H9 (cell line): ENCODE measurements around the gene CACNA1I. TPM values are rescaled to one million over a fixed set of nuclear protein-coding genes. Genes with fewer than 3 reads are reported as not detected.

ENCODE experiments used
- DNase-seq: peaks from one replicate; pipeline ENCODE4 v3.0.0-alpha.2; 2017
- H2AFZ ChIP-seq: one replicate; pipeline ENCODE4 v1.6.1; 2013; ENCODE audit warnings: mild to moderate bottlenecking, low read length, control low read depth, moderate library complexity
- H2AK5ac ChIP-seq: 2 replicates; pipeline ENCODE4 v1.6.1; 2013; ENCODE audit warnings: low read length, control low read depth, mixed read lengths; ENCODE audit not compliant: insufficient read length
- H2BK120ac ChIP-seq: one replicate; pipeline ENCODE4 v1.6.1; 2013; ENCODE audit warnings: low read depth, mild to moderate bottlenecking, low read length, control low read depth, inconsistent platforms; ENCODE audit not compliant: poor library complexity, severe bottlenecking
- H2BK12ac ChIP-seq: 2 replicates; pipeline ENCODE4 v1.6.1; 2013; ENCODE audit warnings: low read length, control low read depth, mixed read lengths, low read depth; ENCODE audit not compliant: insufficient read length
- H2BK15ac ChIP-seq: 2 replicates; pipeline ENCODE4 v1.6.1; 2013; ENCODE audit warnings: low read depth, low read length, control low read depth
- H2BK20ac ChIP-seq: one replicate; pipeline ENCODE4 v1.6.1; 2013; ENCODE audit warnings: low read depth, mild to moderate bottlenecking, low read length, control low read depth, inconsistent platforms; ENCODE audit not compliant: poor library complexity, severe bottlenecking
- H2BK5ac ChIP-seq: 2 replicates; pipeline ENCODE4 v1.6.1; 2013; ENCODE audit warnings: low read length, control low read depth, mixed read lengths; ENCODE audit not compliant: insufficient read length
- H3K14ac ChIP-seq: 2 replicates; pipeline ENCODE4 v1.6.1; 2013; ENCODE audit warnings: low read length, control low read depth; ENCODE audit not compliant: insufficient read depth
- H3K18ac ChIP-seq: 2 replicates; pipeline ENCODE4 v1.6.1; 2013; ENCODE audit warnings: low read depth, mild to moderate bottlenecking, mixed read lengths, low read length, control low read depth; ENCODE audit not compliant: insufficient read length
- H3K23ac ChIP-seq: 2 replicates; pipeline ENCODE4 v1.6.1; 2013; ENCODE audit warnings: low read length, control low read depth, mixed read lengths, low read depth; ENCODE audit not compliant: insufficient read length
- H3K23me2 ChIP-seq: 2 replicates; pipeline ENCODE4 v1.6.1; 2013; ENCODE audit warnings: low read depth, mild to moderate bottlenecking, mixed read lengths, low read length, control low read depth; ENCODE audit not compliant: insufficient read length, poor library complexity, severe bottlenecking
- H3K27ac ChIP-seq: 2 replicates; pipeline ENCODE4 v1.5.1; 2013; ENCODE audit warnings: low read length, control low read depth, mixed read lengths, low read depth; ENCODE audit not compliant: insufficient read length
- H3K27me3 ChIP-seq: 2 replicates; pipeline ENCODE4 v1.6.1; 2013; ENCODE audit warnings: low read length, control low read depth, inconsistent platforms; ENCODE audit not compliant: insufficient read depth
- H3K4ac ChIP-seq: 2 replicates; pipeline ENCODE4 v1.6.1; 2013; ENCODE audit warnings: low read depth, mild to moderate bottlenecking, control low read depth, inconsistent platforms, low read length, moderate library complexity
- H3K4me1 ChIP-seq: 2 replicates; pipeline ENCODE4 v1.6.1; 2013; ENCODE audit warnings: low read length, control low read depth, inconsistent platforms; ENCODE audit not compliant: insufficient read depth
- H3K4me2 ChIP-seq: 2 replicates; pipeline ENCODE4 v1.6.1; 2013; ENCODE audit warnings: low read length, control low read depth, mixed read lengths; ENCODE audit not compliant: insufficient read length, insufficient read depth
- H3K56ac ChIP-seq: 2 replicates; pipeline ENCODE4 v1.6.1; 2013; ENCODE audit warnings: low read depth, mild to moderate bottlenecking, mixed read lengths, low read length, control low read depth; ENCODE audit not compliant: insufficient read length
- H3K79me1 ChIP-seq: 2 replicates; pipeline ENCODE4 v1.6.1; 2013; ENCODE audit warnings: low read depth, mild to moderate bottlenecking, moderate library complexity, low read length, control low read depth, inconsistent platforms; ENCODE audit not compliant: insufficient read depth, poor library complexity, severe bottlenecking
- H3K79me2 ChIP-seq: 2 replicates; pipeline ENCODE4 v1.6.1; 2013; ENCODE audit warnings: low read length, control low read depth, inconsistent platforms; ENCODE audit not compliant: insufficient read depth
- H3K9ac ChIP-seq: 2 replicates; pipeline ENCODE4 v1.6.1; 2013; ENCODE audit warnings: low read length, control low read depth, mixed read lengths; ENCODE audit not compliant: insufficient read length; ENCODE audit errors: extremely low read depth
- H3K9me3 ChIP-seq: one replicate; pipeline ENCODE4 v1.6.1; 2013; ENCODE audit warnings: low read depth, low read length, inconsistent platforms; ENCODE audit not compliant: control insufficient read depth
- H3T11ph ChIP-seq: one replicate; pipeline ENCODE4 v1.6.1; 2013; ENCODE audit warnings: mild to moderate bottlenecking, low read length, control low read depth, inconsistent platforms
- H4K20me1 ChIP-seq: one replicate; pipeline ENCODE4 v1.6.1; 2013; ENCODE audit not compliant: control insufficient read depth, insufficient read length, insufficient read depth
- H4K5ac ChIP-seq: 2 replicates; pipeline ENCODE4 v1.6.1; 2013; ENCODE audit warnings: low read depth, mild to moderate bottlenecking, mixed read lengths, low read length, control low read depth; ENCODE audit not compliant: insufficient read length
- H4K8ac ChIP-seq: replicated peaks from 2 replicates; pipeline ENCODE4 v1.6.1; 2013; ENCODE audit warnings: low read length, control low read depth, mixed read lengths, low read depth; ENCODE audit not compliant: insufficient read length
- H4K91ac ChIP-seq: 2 replicates; pipeline ENCODE4 v1.6.1; 2013; ENCODE audit warnings: low read depth, mild to moderate bottlenecking, moderate library complexity, mixed read lengths, low read length, control low read depth; ENCODE audit not compliant: insufficient read length
- H3K27ac Mint-ChIP-seq, 3 experiments: 2 replicates in 2 of 3; 3 replicates in 1 of 3; pipeline ENCODE4 v1.8.0; 2020 to 2021; ENCODE audit warnings: mixed read lengths in 3 of 3, mild to moderate bottlenecking in 1 of 3, moderate library complexity in 1 of 3
- H3K27me3 Mint-ChIP-seq: 2 replicates; pipeline ENCODE4 v1.8.0; 2021; ENCODE audit warnings: low read depth, mild to moderate bottlenecking, moderate library complexity, mixed read lengths
- H3K36me3 Mint-ChIP-seq, 3 experiments: 2 replicates in 2 of 3; 3 replicates in 1 of 3; pipeline ENCODE4 v1.8.0; 2020 to 2021; ENCODE audit warnings: low read depth in 3 of 3, mixed read lengths in 3 of 3; ENCODE audit not compliant: insufficient read depth in 1 of 3
- H3K4me1 Mint-ChIP-seq, 2 experiments: 2 replicates each; pipeline ENCODE4 v1.8.0; 2020; ENCODE audit warnings: mixed read lengths in 2 of 2
- H3K4me3 Mint-ChIP-seq, 2 experiments: 2 replicates in 1 of 2; 3 replicates in 1 of 2; pipeline ENCODE4 v1.8.0; 2020 to 2021; ENCODE audit warnings: mild to moderate bottlenecking in 2 of 2, mixed read lengths in 2 of 2, moderate library complexity in 1 of 2
- H3K9me3 Mint-ChIP-seq, 2 experiments: 2 replicates in 1 of 2; 3 replicates in 1 of 2; pipeline ENCODE4 v1.8.0; 2020; ENCODE audit warnings: mild to moderate bottlenecking in 2 of 2, mixed read lengths in 2 of 2, moderate library complexity in 1 of 2
- WGBS: extraction: QIAGEN DNeasy Blood & Tissue Kit; methylation state at CpG from one replicate; pipeline ENCODE4 v1.1.7; 2013; ENCODE audit warnings: missing lambda C conversion rate, low lambda C conversion rate, mixed read lengths; ENCODE audit not compliant: insufficient read length; ENCODE audit errors: extremely low coverage; 5-methylcytosine and 5-hydroxymethylcytosine counted together
- total RNA-seq: library from RNA; stranded (reverse); gene quantifications from 2 replicates; pipeline ENCODE4 v1.2.1, GENCODE V29; 2021
- TF ChIP-seq, protein P1 (sequence below): fragments of 200-600 bp; sonication (generic); conservative IDR thresholded peaks from 3 replicates; pipeline ENCODE4 v1.8.0; 2021; ENCODE audit warnings: antibody characterized with exemption, mild to moderate bottlenecking

The CACNA1I gene
- total RNA-seq, 1 experiment from 2014 or later, result 0.50 TPM

DNA sequence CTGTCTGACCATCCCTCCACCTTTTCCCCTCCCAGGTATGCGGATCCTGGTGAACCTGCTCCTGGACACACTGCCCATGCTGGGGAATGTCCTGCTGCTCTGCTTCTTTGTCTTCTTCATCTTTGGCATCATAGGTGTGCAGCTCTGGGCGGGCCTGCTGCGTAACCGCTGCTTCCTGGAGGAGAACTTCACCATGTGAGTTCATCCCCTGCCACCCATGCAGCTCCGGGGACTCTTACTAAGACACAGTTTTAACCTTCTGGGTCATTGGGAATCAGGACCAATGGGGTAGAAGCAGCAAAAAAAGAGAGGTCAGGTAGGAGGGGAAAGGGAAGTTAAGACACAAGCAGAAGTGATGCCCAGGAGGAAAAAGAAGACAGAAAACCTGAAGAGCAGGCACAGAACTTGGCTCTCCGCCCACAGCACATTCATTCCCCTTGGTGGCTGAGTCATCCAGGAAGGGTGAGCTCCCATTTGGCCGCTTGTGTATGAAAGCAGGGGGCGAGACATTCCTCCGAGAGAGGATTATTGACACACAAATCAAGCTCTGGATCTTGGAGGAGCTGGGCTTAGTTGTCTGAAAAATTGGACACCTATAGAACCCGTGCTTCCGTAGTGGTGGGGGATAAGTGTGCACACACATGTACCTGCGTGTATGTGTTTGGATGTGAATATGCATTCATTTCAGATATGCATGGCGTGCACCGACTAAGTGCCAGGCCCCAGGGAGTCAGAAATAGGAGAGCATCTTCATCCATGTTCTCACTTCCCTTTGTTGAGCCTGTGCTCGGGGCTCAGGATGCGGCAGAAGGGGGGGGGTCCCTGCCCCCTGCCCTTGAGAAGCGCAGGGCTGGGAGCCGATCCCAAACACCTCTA is 64.2 kb downstream of the CACNA1I start:
- H4K8ac ChIP-seq, result no peak overlapping the region
- no peak overlapping the region for H2BK15ac ChIP-seq
- H4K5ac ChIP-seq, result no peak overlapping the region
- H3K4me1 Mint-ChIP-seq, result peaks cover 20 to 33% of the 10 kb centered on the region in 2 experiments
- no peak overlapping the region for H3K4me3 Mint-ChIP-seq
- WGBS, result no CpG with 5 or more reads among the region's 18 CpGs
- H3K9me3 ChIP-seq, result no peaks in the 10 kb centered on the region
- no peak overlapping the region for H2BK120ac ChIP-seq
- no peaks in the 10 kb centered on the region for H3K36me3 Mint-ChIP-seq
- H3K79me1 ChIP-seq, result no peaks in the 10 kb centered on the region
- H2AFZ ChIP-seq, result no peak overlapping the region
- no peaks in the 10 kb centered on the region for H4K20me1 ChIP-seq
- no peak overlapping the region for H3K4me2 ChIP-seq
- no peak overlapping the region for H3K27ac ChIP-seq
- H4K91ac ChIP-seq, result no peak overlapping the region
- H3K56ac ChIP-seq, result no peak overlapping the region
- no peak overlapping the region for H3K14ac ChIP-seq
- no peak overlapping the region; a peak in 3 of 7 replicates for H3K27ac Mint-ChIP-seq
- H3K23ac ChIP-seq, result no peak overlapping the region
- no peaks in the 10 kb centered on the region for H3K79me2 ChIP-seq
- H2BK20ac ChIP-seq, result no peak overlapping the region
- no peaks in the 10 kb centered on the region for H3K27me3 ChIP-seq
- H3K4me1 ChIP-seq, result no peaks in the 10 kb centered on the region
- TF ChIP-seq, protein P1, sequence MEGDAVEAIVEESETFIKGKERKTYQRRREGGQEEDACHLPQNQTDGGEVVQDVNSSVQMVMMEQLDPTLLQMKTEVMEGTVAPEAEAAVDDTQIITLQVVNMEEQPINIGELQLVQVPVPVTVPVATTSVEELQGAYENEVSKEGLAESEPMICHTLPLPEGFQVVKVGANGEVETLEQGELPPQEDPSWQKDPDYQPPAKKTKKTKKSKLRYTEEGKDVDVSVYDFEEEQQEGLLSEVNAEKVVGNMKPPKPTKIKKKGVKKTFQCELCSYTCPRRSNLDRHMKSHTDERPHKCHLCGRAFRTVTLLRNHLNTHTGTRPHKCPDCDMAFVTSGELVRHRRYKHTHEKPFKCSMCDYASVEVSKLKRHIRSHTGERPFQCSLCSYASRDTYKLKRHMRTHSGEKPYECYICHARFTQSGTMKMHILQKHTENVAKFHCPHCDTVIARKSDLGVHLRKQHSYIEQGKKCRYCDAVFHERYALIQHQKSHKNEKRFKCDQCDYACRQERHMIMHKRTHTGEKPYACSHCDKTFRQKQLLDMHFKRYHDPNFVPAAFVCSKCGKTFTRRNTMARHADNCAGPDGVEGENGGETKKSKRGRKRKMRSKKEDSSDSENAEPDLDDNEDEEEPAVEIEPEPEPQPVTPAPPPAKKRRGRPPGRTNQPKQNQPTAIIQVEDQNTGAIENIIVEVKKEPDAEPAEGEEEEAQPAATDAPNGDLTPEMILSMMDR, result no peak
- no peak overlapping the region for H3K18ac ChIP-seq
- no peak for DNase-seq
- no peak overlapping the region for H3T11ph ChIP-seq
- H3K4ac ChIP-seq, result no peak overlapping the region
- H3K27me3 Mint-ChIP-seq, result peaks cover 6% of the 10 kb centered on the region; the same call in 1 of the 2 replicates
- H3K9me3 Mint-ChIP-seq, result peaks cover 0 to 3% of the 10 kb centered on the region in 2 experiments; a peak in 2 of 5 replicates
- H2AK5ac ChIP-seq, result no peak overlapping the region
- H2BK5ac ChIP-seq, result no peak overlapping the region
- no peak overlapping the region for H2BK12ac ChIP-seq
- H3K9ac ChIP-seq, result no peak overlapping the region
- no peaks in the 10 kb centered on the region for H3K23me2 ChIP-seq
